ENCODE results near the gene HOXA7. TPM values are rescaled to one million over a fixed set of nuclear protein-coding genes. Genes with fewer than 3 reads are reported as not detected.

The HOXA7 gene
- total RNA-seq, 1 experiment from 2014 or later: 2.6 TPM

GRCh38 chr7:27186668-27187474 is 30.4 kb upstream of the HOXA7 start:
- ATAC-seq (no peak), DNase-seq (peak; percentile 45)
- Histone ChIP-seq H3F3A (ENCODE audit: low read length, unreplicated experiment) (no peaks in the 10 kb centered on the region), H3K36me3 (ENCODE audit: low read depth, low read length) (no peaks in the 10 kb centered on the region), H3K27me3 (ENCODE audit: low read length) (no peaks in the 10 kb centered on the region), H4K20me1 (ENCODE audit: low read length) (no peaks in the 10 kb centered on the region), H3K4me2 (ENCODE audit: low read length) (peak overlapping the region; percentile 99), H3K27ac (ENCODE audit: low read length) (peak overlapping the region; percentile 97), H3K4me3 (ENCODE audit: low read length) (peak overlapping the region; percentile 91), H3K79me2 (ENCODE audit: low read length) (peaks cover 100% of the 10 kb centered on the region), H3K9me3 (ENCODE audit: low read length) (no peaks in the 10 kb centered on the region), H3K9me2 (replicated peaks; ENCODE audit: low read length) (no peaks in the 10 kb centered on the region), H3K9ac (ENCODE audit: low read length) (peak overlapping the region; percentile 97), H3K4me1 (ENCODE audit: insufficient read depth, low read length) (peaks cover 51% of the 10 kb centered on the region), H2AFZ (ENCODE audit: low read length) (no peak overlapping the region)
- ChIA-PET POLR2A (ENCODE audit: unreplicated experiment) (interaction anchor here (0.6 to 1.8 kb wide), 8 partner anchors 8 to 734 kb away, joined by 3 to 7 read pairs (median 5); no protein-coding TSS in a partner anchor), CTCF (no interaction called here)
- BruUV-seq (replicated peaks): no TSS peak
- TF ChIP-seq EZH2phosphoT487 (IDR thresholded peaks at IDR 0.05; ENCODE audit: borderline replicate concordance, low read length) (no peak), CTCF (conservative IDR thresholded peaks at IDR 0.05; ENCODE audit: low read depth, low read length) (no peak), EZH2 (IDR thresholded peaks at IDR 0.05; ENCODE audit: low read length, unreplicated experiment) (no peak)
- intact Hi-C loops (cut with micrococcal nuclease): loop anchor here (1.0 kb wide), 1 partner anchor 11 kb away; no protein-coding TSS in a partner anchor

- intact Hi-C loops (cut with micrococcal nuclease): loop anchor here (1.0 kb wide), 1 partner anchor 10 kb away; no protein-coding TSS in a partner anchor
- no peak overlapping the region for H2AFZ ChIP-seq (ENCODE audit: low read length)
- no peaks in the 10 kb centered on the region for H3K27me3 ChIP-seq (ENCODE audit: low read length)
- TF ChIP-seq CTCF (conservative IDR thresholded peaks at IDR 0.05; ENCODE audit: low read depth, low read length) (no peak), EZH2phosphoT487 (IDR thresholded peaks at IDR 0.05; ENCODE audit: borderline replicate concordance, low read length) (no peak), EZH2 (IDR thresholded peaks at IDR 0.05; ENCODE audit: low read length, unreplicated experiment) (no peak)
- peak overlapping the region; percentile 99 for H3K4me2 ChIP-seq (ENCODE audit: low read length)
- peaks cover 100% of the 10 kb centered on the region for H3K79me2 ChIP-seq (ENCODE audit: low read length)
- peak overlapping the region; percentile 91 for H3K4me3 ChIP-seq (ENCODE audit: low read length)
- ATAC-seq (no peak), DNase-seq (no peak)
- H3K9me2 ChIP-seq (replicated peaks; ENCODE audit: low read length): no peaks in the 10 kb centered on the region
- ChIA-PET POLR2A (ENCODE audit: unreplicated experiment) (interaction anchor here (1.1 to 1.8 kb wide), 4 partner anchors 11 to 512 kb away, joined by 4 to 12 read pairs (median 6); no protein-coding TSS in a partner anchor), CTCF (no interaction called here)
- no TSS peak for BruUV-seq (replicated peaks)
- no peaks in the 10 kb centered on the region for H3K9me3 ChIP-seq (ENCODE audit: low read length)
- H3K27ac ChIP-seq (ENCODE audit: low read length): peak overlapping the region; percentile 97
- H3K4me1 ChIP-seq (ENCODE audit: insufficient read depth, low read length): peaks cover 51% of the 10 kb centered on the region
- peak overlapping the region; percentile 97 for H3K9ac ChIP-seq (ENCODE audit: low read length)
- H4K20me1 ChIP-seq (ENCODE audit: low read length): no peaks in the 10 kb centered on the region
- no peaks in the 10 kb centered on the region for H3F3A ChIP-seq (ENCODE audit: low read length, unreplicated experiment)
- no peaks in the 10 kb centered on the region for H3K36me3 ChIP-seq (ENCODE audit: low read depth, low read length)
These were observed 29.6 kb upstream of the HOXA7 start for GRCh38 chr7:27185854-27186667.

Measured in PC-3 (cell line).